T-helper 2 cell (primary cell): ENCODE results near the gene GFRA4.
"Not testable (repeated sequence)": the region's sequence is repeated elsewhere in the genome, so short reads cannot be mapped to it uniquely, and the experiment has no call there.

Experiments used
- DNase-seq, 5 experiments: peaks; one replicate each; pipeline versions ENCODE4 v3.0.0 to v3.0.0-alpha.2; 2012 to 2022

Gene GFRA4

GRCh38 chr20:3652676-3653596 lies 10.3 kb downstream of the GFRA4 start:
- DNase-seq: no peak

GRCh38 chr20:3652221-3652620 lies 11.0 kb downstream of the GFRA4 start:
- no peak for DNase-seq

- DNase-seq: no peak
Measured at GRCh38 chr20:3651204-3651962, 11.8 kb downstream of the GFRA4 start.

- DNase-seq: no peak
Measured at GRCh38 chr20:3648951-3649350, 14.2 kb downstream of the GFRA4 start.

GRCh38 chr20:3647473-3647872 lies 15.7 kb downstream of the GFRA4 start:
- no peak for DNase-seq

- no peak for DNase-seq
Measured at GRCh38 chr20:3646651-3647050, 16.5 kb downstream of the GFRA4 start.

- no peak for DNase-seq
Measured at GRCh38 chr20:3646067-3646440, 17.1 kb downstream of the GFRA4 start.

GRCh38 chr20:3645309-3646066 lies 17.7 kb downstream of the GFRA4 start:
- no peak for DNase-seq

- no peak for DNase-seq
Measured at GRCh38 chr20:3640259-3640658, 22.9 kb downstream of the GFRA4 start.

GRCh38 chr20:3635346-3635745 lies 27.9 kb downstream of the GFRA4 start:
- no peak for DNase-seq

- no peak for DNase-seq
Measured at GRCh38 chr20:3633913-3634478, 29.2 kb downstream of the GFRA4 start.

GRCh38 chr20:3632311-3633004 lies 30.7 kb downstream of the GFRA4 start:
- DNase-seq: no peak

GRCh38 chr20:3631534-3631933 lies 31.7 kb downstream of the GFRA4 start:
- no peak for DNase-seq

- DNase-seq: no peak
Measured at GRCh38 chr20:3630429-3630828, 32.8 kb downstream of the GFRA4 start.

GRCh38 chr20:3629893-3630292 lies 33.3 kb downstream of the GFRA4 start:
- DNase-seq: no peak

GRCh38 chr20:3628502-3629314 lies 34.5 kb downstream of the GFRA4 start:
- DNase-seq: no peak

- DNase-seq: no peak
Measured at GRCh38 chr20:3627476-3627875, 35.7 kb downstream of the GFRA4 start.

GRCh38 chr20:3622406-3622805 lies 40.8 kb downstream of the GFRA4 start:
- no peak for DNase-seq

- no peak for DNase-seq
Measured at GRCh38 chr20:3621111-3621510, 42.1 kb downstream of the GFRA4 start.

GRCh38 chr20:3616250-3616649 lies 46.9 kb downstream of the GFRA4 start:
- no peak for DNase-seq

- not testable (repeated sequence) for DNase-seq
Measured at GRCh38 chr20:3615171-3615840, 47.9 kb downstream of the GFRA4 start.
